Liver (tissue), 3 donors: ENCODE results near the gene FNBP1.

Source experiments
- GABPA ChIP-seq, 2 donors: IDR thresholded peaks in 1 of 2; conservative IDR thresholded peaks in 1 of 2; 2 replicates each; pipeline ENCODE4 v1.6.1; 2016; ENCODE audit warnings: antibody characterized with exemption in 2 of 2, mild to moderate bottlenecking in 1 of 2, moderate library complexity in 1 of 2
- RAD21 ChIP-seq, 2 donors: IDR thresholded peaks; 2 replicates each; pipeline ENCODE4 v1.6.1; 2016; ENCODE audit warnings: antibody characterized with exemption in 2 of 2, mild to moderate bottlenecking in 2 of 2
- TAF1 ChIP-seq: conservative IDR thresholded peaks from 2 replicates; pipeline ENCODE4 v1.6.1; 2016; ENCODE audit warnings: antibody characterized with exemption, mild to moderate bottlenecking
- YY1 ChIP-seq: IDR thresholded peaks from 2 replicates; pipeline ENCODE4 v1.6.1; 2016; ENCODE audit warnings: antibody characterized with exemption, mild to moderate bottlenecking
- TF ChIP-seq, protein P1 (sequence below): fragments of 150-350 bp; IDR thresholded peaks from 2 replicates; pipeline ENCODE4 v1.5.1; 2017; ENCODE audit warnings: improper control_type of control experiment, low read depth, low read length; ENCODE audit not compliant: missing input control
- donor health status: healthy.
- donor health status: healthy.

- no peak for TF ChIP-seq YY1
- TF ChIP-seq RAD21 (IDR thresholded peaks at IDR 0.05) = no peak
- TF ChIP-seq TAF1 = no peak
- TF ChIP-seq GABPA (IDR thresholded peaks at IDR 0.05 in 1 of 2, conservative IDR thresholded peaks at IDR 0.05 in 1 of 2) = no peak
- TF ChIP-seq, protein P1, sequence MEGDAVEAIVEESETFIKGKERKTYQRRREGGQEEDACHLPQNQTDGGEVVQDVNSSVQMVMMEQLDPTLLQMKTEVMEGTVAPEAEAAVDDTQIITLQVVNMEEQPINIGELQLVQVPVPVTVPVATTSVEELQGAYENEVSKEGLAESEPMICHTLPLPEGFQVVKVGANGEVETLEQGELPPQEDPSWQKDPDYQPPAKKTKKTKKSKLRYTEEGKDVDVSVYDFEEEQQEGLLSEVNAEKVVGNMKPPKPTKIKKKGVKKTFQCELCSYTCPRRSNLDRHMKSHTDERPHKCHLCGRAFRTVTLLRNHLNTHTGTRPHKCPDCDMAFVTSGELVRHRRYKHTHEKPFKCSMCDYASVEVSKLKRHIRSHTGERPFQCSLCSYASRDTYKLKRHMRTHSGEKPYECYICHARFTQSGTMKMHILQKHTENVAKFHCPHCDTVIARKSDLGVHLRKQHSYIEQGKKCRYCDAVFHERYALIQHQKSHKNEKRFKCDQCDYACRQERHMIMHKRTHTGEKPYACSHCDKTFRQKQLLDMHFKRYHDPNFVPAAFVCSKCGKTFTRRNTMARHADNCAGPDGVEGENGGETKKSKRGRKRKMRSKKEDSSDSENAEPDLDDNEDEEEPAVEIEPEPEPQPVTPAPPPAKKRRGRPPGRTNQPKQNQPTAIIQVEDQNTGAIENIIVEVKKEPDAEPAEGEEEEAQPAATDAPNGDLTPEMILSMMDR = no peak
Observed at GRCh38 chr9:129995409-129996160, 47.4 kb downstream of the FNBP1 start.
